Measurements from ENCODE around the gene SEBOX.

DNA sequence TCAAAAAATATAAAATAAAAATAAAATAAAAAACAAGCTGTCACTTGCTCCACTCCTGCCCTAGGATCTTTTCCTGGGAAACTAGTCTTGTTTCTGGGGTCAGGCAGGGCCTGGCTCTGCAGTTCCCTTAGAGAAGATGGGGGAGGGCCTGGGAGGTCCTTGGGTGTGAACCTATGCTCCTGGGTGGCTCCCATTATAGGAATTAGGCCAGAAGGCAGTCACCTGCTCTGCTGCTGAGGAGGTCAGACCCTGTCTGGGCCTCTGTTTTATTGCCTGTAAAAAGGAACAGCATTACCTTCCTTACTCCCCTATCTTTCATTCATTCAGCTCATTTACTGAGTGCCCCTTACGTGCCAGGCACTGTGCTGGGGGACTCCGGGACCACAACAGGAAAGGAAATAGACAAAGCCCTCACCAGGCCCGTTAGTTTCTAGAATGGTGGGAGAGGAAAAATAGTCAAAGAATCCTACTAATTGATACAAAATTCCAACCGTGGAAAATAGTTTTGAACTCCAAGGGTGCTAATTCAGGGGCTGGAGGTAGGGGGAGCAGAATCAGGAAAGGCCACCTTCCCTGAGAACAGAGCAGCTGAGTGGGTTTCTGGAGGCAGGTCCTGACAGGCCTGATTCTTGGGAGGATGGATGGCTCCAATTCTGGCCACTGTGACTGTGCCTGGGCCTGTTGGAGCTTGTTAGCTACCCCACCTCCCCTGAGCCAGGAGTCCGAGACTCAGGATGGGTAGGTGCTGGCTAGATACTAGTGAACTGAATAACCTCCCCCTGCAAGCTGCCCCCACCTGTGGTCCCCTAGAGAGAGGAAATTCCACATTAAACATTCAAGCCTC is 42.4 kb upstream of the SEBOX start:
- TF ChIP-seq, protein P1, sequence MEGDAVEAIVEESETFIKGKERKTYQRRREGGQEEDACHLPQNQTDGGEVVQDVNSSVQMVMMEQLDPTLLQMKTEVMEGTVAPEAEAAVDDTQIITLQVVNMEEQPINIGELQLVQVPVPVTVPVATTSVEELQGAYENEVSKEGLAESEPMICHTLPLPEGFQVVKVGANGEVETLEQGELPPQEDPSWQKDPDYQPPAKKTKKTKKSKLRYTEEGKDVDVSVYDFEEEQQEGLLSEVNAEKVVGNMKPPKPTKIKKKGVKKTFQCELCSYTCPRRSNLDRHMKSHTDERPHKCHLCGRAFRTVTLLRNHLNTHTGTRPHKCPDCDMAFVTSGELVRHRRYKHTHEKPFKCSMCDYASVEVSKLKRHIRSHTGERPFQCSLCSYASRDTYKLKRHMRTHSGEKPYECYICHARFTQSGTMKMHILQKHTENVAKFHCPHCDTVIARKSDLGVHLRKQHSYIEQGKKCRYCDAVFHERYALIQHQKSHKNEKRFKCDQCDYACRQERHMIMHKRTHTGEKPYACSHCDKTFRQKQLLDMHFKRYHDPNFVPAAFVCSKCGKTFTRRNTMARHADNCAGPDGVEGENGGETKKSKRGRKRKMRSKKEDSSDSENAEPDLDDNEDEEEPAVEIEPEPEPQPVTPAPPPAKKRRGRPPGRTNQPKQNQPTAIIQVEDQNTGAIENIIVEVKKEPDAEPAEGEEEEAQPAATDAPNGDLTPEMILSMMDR (IDR thresholded peaks at IDR 0.05), result no peak
- no peak for TF ChIP-seq POLR2A (IDR thresholded peaks at IDR 0.05)
